Endothelial cell of umbilical vein (primary cell): Measurements from ENCODE around the gene SKI.

Source experiments
- FOS ChIP-seq: IDR thresholded peaks from 2 replicates; pipeline ENCODE4 v1.6.1; 2011; ENCODE audit warnings: mild to moderate bottlenecking, low read length, moderate library complexity, borderline replicate concordance; ENCODE audit not compliant: insufficient read depth
- JUN ChIP-seq: IDR thresholded peaks from 2 replicates; pipeline ENCODE4 v1.6.1; 2011; ENCODE audit warnings: borderline replicate concordance, low read depth; ENCODE audit not compliant: insufficient read length, insufficient read depth
- POLR2A ChIP-seq: IDR thresholded peaks from 2 replicates; pipeline ENCODE4 v1.6.1; 2012; ENCODE audit warnings: low read depth, mild to moderate bottlenecking, control low read depth, low read length
- POLR2AphosphoS5 ChIP-seq: IDR thresholded peaks from 2 replicates; pipeline ENCODE4 v1.6.1; 2012; ENCODE audit warnings: low read depth, mild to moderate bottlenecking, control low read depth, low read length, moderate library complexity; ENCODE audit not compliant: insufficient read depth
- TF ChIP-seq, protein P1 (sequence below), 2 donors: IDR thresholded peaks; 1 replicate in 1 of 2; 2 replicates in 1 of 2; pipeline ENCODE4 v1.5.1; 2011; ENCODE audit warnings: low read length in 2 of 2, mild to moderate bottlenecking in 2 of 2, moderate library complexity in 2 of 2, control low read depth in 1 of 2, inconsistent platforms in 1 of 2, low read depth in 1 of 2; ENCODE audit not compliant: insufficient read depth in 1 of 2; ENCODE audit errors: extremely low read depth in 1 of 2

GRCh38 chr1:2277741-2278488 lies 49.8 kb downstream of the SKI start:
- TF ChIP-seq, protein P1, sequence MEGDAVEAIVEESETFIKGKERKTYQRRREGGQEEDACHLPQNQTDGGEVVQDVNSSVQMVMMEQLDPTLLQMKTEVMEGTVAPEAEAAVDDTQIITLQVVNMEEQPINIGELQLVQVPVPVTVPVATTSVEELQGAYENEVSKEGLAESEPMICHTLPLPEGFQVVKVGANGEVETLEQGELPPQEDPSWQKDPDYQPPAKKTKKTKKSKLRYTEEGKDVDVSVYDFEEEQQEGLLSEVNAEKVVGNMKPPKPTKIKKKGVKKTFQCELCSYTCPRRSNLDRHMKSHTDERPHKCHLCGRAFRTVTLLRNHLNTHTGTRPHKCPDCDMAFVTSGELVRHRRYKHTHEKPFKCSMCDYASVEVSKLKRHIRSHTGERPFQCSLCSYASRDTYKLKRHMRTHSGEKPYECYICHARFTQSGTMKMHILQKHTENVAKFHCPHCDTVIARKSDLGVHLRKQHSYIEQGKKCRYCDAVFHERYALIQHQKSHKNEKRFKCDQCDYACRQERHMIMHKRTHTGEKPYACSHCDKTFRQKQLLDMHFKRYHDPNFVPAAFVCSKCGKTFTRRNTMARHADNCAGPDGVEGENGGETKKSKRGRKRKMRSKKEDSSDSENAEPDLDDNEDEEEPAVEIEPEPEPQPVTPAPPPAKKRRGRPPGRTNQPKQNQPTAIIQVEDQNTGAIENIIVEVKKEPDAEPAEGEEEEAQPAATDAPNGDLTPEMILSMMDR (IDR thresholded peaks at IDR 0.05; ENCODE audit: extremely low read depth in 1 of 2, insufficient read depth in 1 of 2, low read depth in 1 of 2, low read length in 2 of 2), result no peak
- no peak for TF ChIP-seq POLR2AphosphoS5
- TF ChIP-seq POLR2A, result no peak
- TF ChIP-seq FOS, result no peak
- no peak for TF ChIP-seq JUN
